HEK293T (cell line): Measurements from ENCODE around the gene CALN1.

Experiments used
- CTCF ChIA-PET: fragments of 350-600 bp; formaldehyde crosslinking; extraction: SDS; loops from one replicate; lab custom pipeline; 2021; ENCODE audit warnings: antibody characterized with exemption, inconsistent platforms; lab: Yijun Ruan, JAX
- POLR2A ChIA-PET: fragments of 350-600 bp; formaldehyde crosslinking; extraction: SDS; loops from one replicate; lab custom pipeline; 2020; ENCODE audit warnings: antibody characterized with exemption, inconsistent platforms; lab: Yijun Ruan, JAX
- DNase-seq: peaks from one replicate; pipeline ENCODE4 v3.0.0; 2012; ENCODE audit warnings: mixed read lengths; ENCODE audit errors: extremely low spot score
- ARNT ChIP-seq: fragments of 450-650 bp; IDR thresholded peaks from 2 replicates; pipeline ENCODE4 v1.6.1; 2017; ENCODE audit warnings: mild to moderate bottlenecking
- BHLHE40 ChIP-seq: fragments of 450-650 bp; IDR thresholded peaks from 2 replicates; pipeline ENCODE4 v1.6.1; 2016; ENCODE audit warnings: mild to moderate bottlenecking, moderate library complexity, borderline replicate concordance
- CTBP1 ChIP-seq: fragments of 450-650 bp; IDR thresholded peaks from 2 replicates; pipeline ENCODE4 v1.6.1; 2016; ENCODE audit warnings: borderline replicate concordance
- ELF4 ChIP-seq: fragments of 450-650 bp; IDR thresholded peaks from 2 replicates; pipeline ENCODE4 v1.6.1; 2017; ENCODE audit warnings: antibody characterized with exemption
- FOXA1 ChIP-seq: fragments of 450-650 bp; IDR thresholded peaks from 2 replicates; pipeline ENCODE4 v1.6.1; 2016; ENCODE audit warnings: mild to moderate bottlenecking
- FOXK2 ChIP-seq: fragments of 450-650 bp; IDR thresholded peaks from 2 replicates; pipeline ENCODE4 v1.6.1; 2016; ENCODE audit warnings: mild to moderate bottlenecking
- FOXM1 ChIP-seq: fragments of 450-650 bp; IDR thresholded peaks from 2 replicates; pipeline ENCODE4 v1.6.1; 2017; ENCODE audit warnings: mild to moderate bottlenecking, borderline replicate concordance
- HDGF ChIP-seq: fragments of 450-650 bp; IDR thresholded peaks from 2 replicates; pipeline ENCODE4 v1.6.1; 2017; ENCODE audit warnings: antibody characterized with exemption, borderline replicate concordance
- L3MBTL2 ChIP-seq: fragments of 450-650 bp; conservative IDR thresholded peaks from 2 replicates; pipeline ENCODE4 v1.6.1; 2016; ENCODE audit warnings: mild to moderate bottlenecking
- LEF1 ChIP-seq: fragments of 450-650 bp; IDR thresholded peaks from 2 replicates; pipeline ENCODE4 v1.6.1; 2017; ENCODE audit warnings: mild to moderate bottlenecking, borderline replicate concordance
- NFRKB ChIP-seq: fragments of 450-650 bp; IDR thresholded peaks from 2 replicates; pipeline ENCODE4 v1.6.1; 2016; ENCODE audit warnings: mild to moderate bottlenecking, moderate library complexity
- SP1 ChIP-seq: fragments of 450-650 bp; IDR thresholded peaks from 2 replicates; pipeline ENCODE4 v1.6.1; 2017
- SUZ12 ChIP-seq: fragments of 450-650 bp; IDR thresholded peaks from 2 replicates; pipeline ENCODE4 v1.6.1; 2016; ENCODE audit warnings: mild to moderate bottlenecking
- TARDBP ChIP-seq: fragments of 450-650 bp; IDR thresholded peaks from 2 replicates; pipeline ENCODE4 v1.6.1; 2016
- ZNF384 ChIP-seq: fragments of 450-650 bp; IDR thresholded peaks from 2 replicates; pipeline ENCODE4 v1.6.1; 2016
- TF ChIP-seq, protein P1 (sequence below): fragments of 450-650 bp; IDR thresholded peaks from 2 replicates; pipeline ENCODE4 v1.6.1; 2016

Gene CALN1

DNA sequence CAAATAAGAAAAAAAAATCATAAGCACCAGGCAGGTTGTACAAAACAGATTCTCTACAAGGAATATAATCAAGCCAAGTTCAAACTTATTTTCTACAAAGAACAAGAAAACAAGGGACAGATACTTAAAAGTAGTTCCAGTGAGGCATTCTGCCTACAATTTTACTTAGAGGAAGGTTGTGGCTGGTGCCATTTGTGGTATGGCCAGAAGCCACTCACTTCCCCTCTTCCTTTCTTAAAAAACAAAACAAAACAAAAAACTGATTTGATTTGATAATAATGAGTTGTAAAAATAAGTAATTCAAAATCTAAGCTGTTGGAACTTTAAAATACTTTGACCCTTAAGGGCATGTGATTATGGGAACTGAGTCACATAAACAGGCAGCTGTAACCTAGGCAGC, 420.6 kb downstream of the CALN1 start:
- ChIA-PET POLR2A (no interaction called here), CTCF (no interaction called here)
- TF ChIP-seq L3MBTL2, result no peak
- no peak for TF ChIP-seq SUZ12
- no peak for TF ChIP-seq ARNT
- no peak for TF ChIP-seq LEF1
- no peak for TF ChIP-seq CTBP1
- no peak for TF ChIP-seq HDGF
- TF ChIP-seq FOXK2, result no peak
- TF ChIP-seq FOXA1, result no peak
- no peak for TF ChIP-seq TARDBP
- no peak for TF ChIP-seq FOXM1
- TF ChIP-seq, protein P1, sequence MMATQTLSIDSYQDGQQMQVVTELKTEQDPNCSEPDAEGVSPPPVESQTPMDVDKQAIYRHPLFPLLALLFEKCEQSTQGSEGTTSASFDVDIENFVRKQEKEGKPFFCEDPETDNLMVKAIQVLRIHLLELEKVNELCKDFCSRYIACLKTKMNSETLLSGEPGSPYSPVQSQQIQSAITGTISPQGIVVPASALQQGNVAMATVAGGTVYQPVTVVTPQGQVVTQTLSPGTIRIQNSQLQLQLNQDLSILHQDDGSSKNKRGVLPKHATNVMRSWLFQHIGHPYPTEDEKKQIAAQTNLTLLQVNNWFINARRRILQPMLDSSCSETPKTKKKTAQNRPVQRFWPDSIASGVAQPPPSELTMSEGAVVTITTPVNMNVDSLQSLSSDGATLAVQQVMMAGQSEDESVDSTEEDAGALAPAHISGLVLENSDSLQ, result no peak
- no peak for TF ChIP-seq BHLHE40
- no peak for TF ChIP-seq ELF4
- TF ChIP-seq SP1, result no peak
- no peak for TF ChIP-seq ZNF384
- no peak for TF ChIP-seq NFRKB
- DNase-seq, result no peak

GRCh38 chr7:71990138-71990462, 422.0 kb downstream of the CALN1 start:
- POLR2A ChIA-PET, result no interaction called here
- DNase-seq, result no peak
- TF ChIP-seq FOXM1 (no peak), CTBP1 (no peak), SP1 (no peak), TARDBP (no peak), FOXA1 (no peak), ZNF384 (no peak), ARNT (no peak), L3MBTL2 (no peak)
- TF ChIP-seq, protein P1, result no peak
- CTCF ChIA-PET, result no interaction called here

GRCh38 chr7:71988201-71988600, 423.9 kb downstream of the CALN1 start:
- ChIA-PET POLR2A (no interaction called here), CTCF (no interaction called here)
- no peak for DNase-seq
- TF ChIP-seq ELF4 (no peak), NFRKB (no peak), LEF1 (no peak), ARNT (no peak), FOXK2 (no peak), L3MBTL2 (no peak), CTBP1 (no peak), HDGF (no peak), SUZ12 (no peak), TARDBP (no peak), ZNF384 (no peak), FOXA1 (no peak), BHLHE40 (no peak)
- TF ChIP-seq, protein P1, result no peak

GRCh38 chr7:71987200-71987767, 424.9 kb downstream of the CALN1 start:
- no peak for TF ChIP-seq SP1
- no peak for TF ChIP-seq ELF4
- no peak for TF ChIP-seq SUZ12
- TF ChIP-seq LEF1, result no peak
- TF ChIP-seq, protein P1, result no peak
- TF ChIP-seq NFRKB, result no peak
- TF ChIP-seq ARNT, result no peak
- no peak for TF ChIP-seq TARDBP
- no peak for TF ChIP-seq CTBP1
- TF ChIP-seq FOXA1, result no peak
- no peak for TF ChIP-seq ZNF384
- no peak for TF ChIP-seq FOXK2
- no peak for DNase-seq
- POLR2A ChIA-PET, result no interaction called here
- CTCF ChIA-PET, result no interaction called here

DNA sequence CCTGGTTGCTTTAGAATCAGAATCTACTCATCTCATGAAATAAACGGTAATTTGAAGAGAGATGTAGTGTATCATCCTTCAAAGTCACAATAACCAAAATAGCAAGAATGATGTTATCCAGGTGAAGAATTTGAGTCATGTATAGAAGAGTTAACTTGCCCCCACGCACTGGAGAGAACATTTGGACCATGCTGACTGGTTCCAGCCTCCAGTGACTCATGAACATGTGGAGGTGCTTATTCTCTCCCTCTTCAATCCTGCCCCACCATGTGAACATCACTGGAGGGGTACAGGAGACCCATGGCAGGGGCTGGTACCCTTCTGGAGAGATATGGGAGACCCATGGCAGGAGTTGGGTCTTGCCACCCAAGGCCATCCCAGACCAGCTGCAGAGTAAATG, 427.8 kb downstream of the CALN1 start:
- TF ChIP-seq HDGF (no peak), ELF4 (no peak), ZNF384 (no peak), CTBP1 (no peak), SUZ12 (no peak), ARNT (no peak), NFRKB (no peak), FOXK2 (no peak), SP1 (no peak), TARDBP (no peak), LEF1 (no peak), FOXA1 (no peak)
- TF ChIP-seq, protein P1, result no peak
- POLR2A ChIA-PET, result no interaction called here
- no peak for DNase-seq
- CTCF ChIA-PET, result no interaction called here
